PC-3 (cell line): Measurements from ENCODE around the gene NPTX1. TPM values are rescaled to one million over a fixed set of nuclear protein-coding genes. Genes with fewer than 3 reads are reported as not detected.

Experiments used
- ATAC-seq: fragments of 200-7000 bp; cut with Tn5 transposase; 2 replicates; pipeline ENCODE4 v1.9.1; 2020; ENCODE audit warnings: mild to moderate bottlenecking, moderate library complexity
- BruUV-seq: library from RNA; stranded (reverse); fragments of 400-500 nt; replicated peaks from 2 replicates; lab custom pipeline; 2021; lab: Mats Ljungman, UMichigan
- CTCF ChIA-PET: fragments of 300-600 bp; sonication (Branson Sonifier 250); formaldehyde crosslinking; loops from one replicate; lab custom pipeline; 2022; ENCODE audit warnings: antibody characterized with exemption; lab: Charles Lee
- POLR2A ChIA-PET: fragments of 300-600 bp; sonication (Branson Sonifier 250); formaldehyde crosslinking; loops from one replicate; lab custom pipeline; 2022; ENCODE audit warnings: antibody characterized with exemption; ENCODE audit not compliant: unreplicated experiment; lab: Charles Lee
- DNase-seq: peaks from one replicate; pipeline ENCODE4 v3.0.0-alpha.2; 2015
- H2AFZ ChIP-seq: fragments of 300-600 bp; sonication (generic); 2 replicates; pipeline ENCODE4 v1.6.0; 2016; ENCODE audit warnings: antibody characterized with exemption, low read length
- H3F3A ChIP-seq: fragments of 300-600 bp; sonication (generic); one replicate; pipeline ENCODE4 v1.6.0; 2017; ENCODE audit warnings: antibody characterized with exemption, low read length, control low read depth, mild to moderate bottlenecking; ENCODE audit not compliant: unreplicated experiment
- H3K27ac ChIP-seq: fragments of 300-600 bp; sonication (generic); 2 replicates; pipeline ENCODE4 v1.5.1; 2016; ENCODE audit warnings: mild to moderate bottlenecking, low read length
- H3K27me3 ChIP-seq: fragments of 300-600 bp; sonication (generic); 2 replicates; pipeline ENCODE4 v1.6.1; 2016; ENCODE audit warnings: low read length, mixed read lengths
- H3K36me3 ChIP-seq: fragments of 300-600 bp; sonication (generic); 2 replicates; pipeline ENCODE4 v1.6.1; 2016; ENCODE audit warnings: low read depth, mixed run types, low read length, mixed read lengths
- H3K4me1 ChIP-seq: fragments of 300-600 bp; sonication (generic); 2 replicates; pipeline ENCODE4 v1.5.1; 2016; ENCODE audit warnings: low read length; ENCODE audit not compliant: insufficient read depth
- H3K4me2 ChIP-seq: fragments of 300-600 bp; sonication (generic); 2 replicates; pipeline ENCODE4 v1.6.0; 2016; ENCODE audit warnings: low read length
- H3K4me3 ChIP-seq: fragments of 300-600 bp; sonication (generic); 2 replicates; pipeline ENCODE4 v1.5.1; 2016; ENCODE audit warnings: mild to moderate bottlenecking, low read length, mixed read lengths
- H3K79me2 ChIP-seq: fragments of 300-600 bp; sonication (generic); 2 replicates; pipeline ENCODE4 v1.6.1; 2017; ENCODE audit warnings: low read length, mixed read lengths
- H3K9ac ChIP-seq: fragments of 300-600 bp; sonication (generic); 2 replicates; pipeline ENCODE4 v1.6.0; 2016; ENCODE audit warnings: mild to moderate bottlenecking, low read length
- H3K9me2 ChIP-seq: fragments of 300-600 bp; sonication (generic); replicated peaks from 2 replicates; pipeline ENCODE4 v1.6.1; 2016; ENCODE audit warnings: mixed run types, low read length, mixed read lengths
- H3K9me3 ChIP-seq: fragments of 300-600 bp; sonication (generic); 2 replicates; pipeline ENCODE4 v1.6.1; 2016; ENCODE audit warnings: low read length, mixed read lengths
- H4K20me1 ChIP-seq: fragments of 300-600 bp; sonication (generic); 2 replicates; pipeline ENCODE4 v1.6.1; 2016; ENCODE audit warnings: low read length, mixed read lengths
- EZH2 ChIP-seq: fragments of 300-600 bp; sonication (generic); IDR thresholded peaks from one replicate; pipeline ENCODE4 v1.6.1; 2017; ENCODE audit warnings: antibody characterized with exemption, mild to moderate bottlenecking, low read length; ENCODE audit not compliant: unreplicated experiment
- EZH2phosphoT487 ChIP-seq: fragments of 300-600 bp; sonication (generic); IDR thresholded peaks from 2 replicates; pipeline ENCODE4 v1.6.1; 2018; ENCODE audit warnings: mild to moderate bottlenecking, antibody characterized with exemption, low read length, borderline replicate concordance
- intact Hi-C: fragments of 100-400 bp; cut with micrococcal nuclease; formaldehyde crosslinking; loops from 2 replicates; pipeline ENCODE4 v1.9.0; 2023
- total RNA-seq: library from RNA; depleted of rRNA; stranded (reverse); fragments of >200 nt; gene quantifications from 2 replicates; pipeline ENCODE4 v1.2.3, GENCODE V29; 2014
- TF ChIP-seq, protein P1 (sequence below): fragments of 300-600 bp; sonication (generic); conservative IDR thresholded peaks from 2 replicates; pipeline ENCODE4 v1.5.1; 2017; ENCODE audit warnings: antibody characterized with exemption, low read depth, mild to moderate bottlenecking, low read length

The NPTX1 gene
- total RNA-seq, 1 experiment from 2014 or later = 0.55 TPM

DNA sequence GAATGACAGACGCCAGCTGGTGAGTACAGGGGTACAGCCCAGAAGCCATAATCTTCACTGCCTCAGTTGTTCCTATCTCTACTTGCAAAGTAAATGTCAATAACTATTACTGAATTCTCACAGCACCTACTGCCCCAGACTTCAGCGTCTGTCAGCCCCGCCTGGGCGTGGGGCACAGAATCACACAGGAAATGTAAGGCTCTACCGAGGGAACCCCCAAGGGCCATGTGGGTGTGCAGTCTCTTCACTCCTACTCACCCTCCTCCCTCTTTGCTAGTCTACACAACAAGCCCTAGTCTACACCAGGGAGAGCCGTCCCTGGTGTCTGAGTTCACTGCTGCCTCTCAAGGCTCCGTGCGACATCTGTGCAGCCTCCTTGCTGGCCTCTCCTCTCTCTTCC, 4.5 kb downstream of the NPTX1 start:
- H3K4me3 ChIP-seq = no peak overlapping the region
- no peaks in the 10 kb centered on the region for H4K20me1 ChIP-seq
- H3K79me2 ChIP-seq = no peaks in the 10 kb centered on the region
- POLR2A ChIA-PET = no interaction called here
- TF ChIP-seq, protein P1, sequence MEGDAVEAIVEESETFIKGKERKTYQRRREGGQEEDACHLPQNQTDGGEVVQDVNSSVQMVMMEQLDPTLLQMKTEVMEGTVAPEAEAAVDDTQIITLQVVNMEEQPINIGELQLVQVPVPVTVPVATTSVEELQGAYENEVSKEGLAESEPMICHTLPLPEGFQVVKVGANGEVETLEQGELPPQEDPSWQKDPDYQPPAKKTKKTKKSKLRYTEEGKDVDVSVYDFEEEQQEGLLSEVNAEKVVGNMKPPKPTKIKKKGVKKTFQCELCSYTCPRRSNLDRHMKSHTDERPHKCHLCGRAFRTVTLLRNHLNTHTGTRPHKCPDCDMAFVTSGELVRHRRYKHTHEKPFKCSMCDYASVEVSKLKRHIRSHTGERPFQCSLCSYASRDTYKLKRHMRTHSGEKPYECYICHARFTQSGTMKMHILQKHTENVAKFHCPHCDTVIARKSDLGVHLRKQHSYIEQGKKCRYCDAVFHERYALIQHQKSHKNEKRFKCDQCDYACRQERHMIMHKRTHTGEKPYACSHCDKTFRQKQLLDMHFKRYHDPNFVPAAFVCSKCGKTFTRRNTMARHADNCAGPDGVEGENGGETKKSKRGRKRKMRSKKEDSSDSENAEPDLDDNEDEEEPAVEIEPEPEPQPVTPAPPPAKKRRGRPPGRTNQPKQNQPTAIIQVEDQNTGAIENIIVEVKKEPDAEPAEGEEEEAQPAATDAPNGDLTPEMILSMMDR = no peak
- TF ChIP-seq EZH2 = no peak
- TF ChIP-seq EZH2phosphoT487 = no peak
- ATAC-seq (no peak), DNase-seq (no peak)
- H3K27me3 ChIP-seq = peaks cover 36% of the 10 kb centered on the region
- no peaks in the 10 kb centered on the region for H3K9me3 ChIP-seq
- BruUV-seq = no TSS peak
- no peak overlapping the region for H3K9ac ChIP-seq
- H3K4me1 ChIP-seq = peaks cover 19% of the 10 kb centered on the region
- intact Hi-C loops = no loop called here
- CTCF ChIA-PET = no interaction called here
- no peaks in the 10 kb centered on the region for H3K36me3 ChIP-seq
- no peak overlapping the region for H3K4me2 ChIP-seq
- no peaks in the 10 kb centered on the region for H3K9me2 ChIP-seq
- H2AFZ ChIP-seq = no peak overlapping the region
- H3F3A ChIP-seq = no peaks in the 10 kb centered on the region
- H3K27ac ChIP-seq = no peak overlapping the region

DNA sequence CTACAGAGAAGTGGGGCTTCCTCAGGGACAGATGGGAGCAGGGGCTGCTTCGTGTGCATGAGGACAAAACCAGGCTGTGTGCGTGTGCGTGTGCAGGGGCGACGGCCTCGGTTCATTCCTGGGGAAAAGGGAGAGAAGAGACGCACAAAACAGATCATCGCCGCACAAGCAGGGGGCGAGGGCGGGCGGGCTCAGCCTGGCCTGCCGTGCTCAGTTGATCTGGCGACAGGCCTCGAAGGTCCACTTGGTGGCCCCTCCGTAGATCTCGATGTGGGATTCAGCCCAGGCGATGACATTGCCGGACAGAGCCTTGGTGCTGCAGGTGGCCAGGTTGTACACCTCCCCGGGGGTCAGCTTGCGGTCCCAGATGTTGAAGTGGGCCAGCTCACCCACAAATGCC, 5.8 kb downstream of the NPTX1 start:
- intact Hi-C loops = no loop called here
- TF ChIP-seq EZH2phosphoT487 (no peak), EZH2 (no peak)
- TF ChIP-seq, protein P1 = no peak
- POLR2A ChIA-PET = no interaction called here

DNA sequence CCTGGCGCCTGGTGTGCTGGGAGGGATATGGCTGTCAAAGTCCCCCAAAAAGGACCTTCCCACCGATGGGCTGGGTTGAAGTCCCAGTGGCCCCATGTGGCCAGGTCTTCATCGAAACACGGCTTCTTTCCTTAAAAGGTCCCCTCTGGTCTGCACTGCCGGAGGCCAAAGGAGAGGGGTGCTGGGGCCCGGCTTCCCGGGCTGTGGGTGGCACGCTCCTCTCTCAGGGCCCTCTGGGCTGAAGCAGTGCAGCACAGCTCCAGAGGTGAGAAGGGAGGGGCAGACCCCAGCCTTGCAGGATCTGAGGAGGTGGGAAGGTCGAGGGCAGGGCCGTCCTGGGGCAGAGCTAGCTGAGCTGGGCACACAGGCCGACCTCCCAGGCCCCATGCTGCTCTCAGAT, 6.7 kb downstream of the NPTX1 start:
- Histone ChIP-seq H3K36me3 (no peaks in the 10 kb centered on the region), H3K4me3 (no peak overlapping the region), H3K79me2 (no peaks in the 10 kb centered on the region), H2AFZ (no peak overlapping the region), H3K9me2 (no peaks in the 10 kb centered on the region), H3K27me3 (peaks cover 35% of the 10 kb centered on the region), H4K20me1 (no peaks in the 10 kb centered on the region), H3K27ac (no peak overlapping the region), H3K9ac (no peak overlapping the region), H3K9me3 (no peaks in the 10 kb centered on the region), H3K4me2 (no peak overlapping the region), H3F3A (no peaks in the 10 kb centered on the region), H3K4me1 (peaks cover 6% of the 10 kb centered on the region)
- intact Hi-C loops = no loop called here
- no TSS peak for BruUV-seq
- ChIA-PET CTCF (no interaction called here), POLR2A (interaction anchor here (0.6 kb wide), 1 partner anchor 67 kb away, joined by 24 read pairs; no protein-coding TSS in a partner anchor)
- DNase-seq (no peak), ATAC-seq (no peak)
- no peak for TF ChIP-seq EZH2
- TF ChIP-seq, protein P1 = no peak
- no peak for TF ChIP-seq EZH2phosphoT487

More for the DNA sequence above, 5.8 kb downstream of the NPTX1 start:
- Histone ChIP-seq H3K27ac (no peak overlapping the region), H3K9me3 (no peaks in the 10 kb centered on the region), H3K4me1 (peaks cover 14% of the 10 kb centered on the region), H3K36me3 (no peaks in the 10 kb centered on the region), H3K27me3 (peaks cover 32% of the 10 kb centered on the region), H3F3A (no peaks in the 10 kb centered on the region), H3K79me2 (no peaks in the 10 kb centered on the region), H4K20me1 (no peaks in the 10 kb centered on the region), H3K4me2 (no peak overlapping the region), H3K9me2 (no peaks in the 10 kb centered on the region), H3K4me3 (no peak overlapping the region), H2AFZ (no peak overlapping the region), H3K9ac (no peak overlapping the region)
- BruUV-seq = no TSS peak
- CTCF ChIA-PET = no interaction called here
- no peak for DNase-seq
- ATAC-seq = no peak
